NCI-H128 (cell line): ENCODE measurements around the gene VPS11.
"Not testable (repeated sequence)": the region's sequence is repeated elsewhere in the genome, so short reads cannot be mapped to it uniquely, and the experiment has no call there.

Experiments used
- DNase-seq: peaks from one replicate; lab custom pipeline; 2025; ENCODE audit not compliant: unreplicated experiment; lab: John Stamatoyannopoulos, UW

Gene VPS11

GRCh38 chr11:119067371-119068222, at the start of gene VPS11:
Gene VPS11, plus strand, starts transcription at chr11:119067818. Its CDS starts 6 bp downstream, at chr11:119067824.
- peak; percentile 88 for DNase-seq

DNA sequence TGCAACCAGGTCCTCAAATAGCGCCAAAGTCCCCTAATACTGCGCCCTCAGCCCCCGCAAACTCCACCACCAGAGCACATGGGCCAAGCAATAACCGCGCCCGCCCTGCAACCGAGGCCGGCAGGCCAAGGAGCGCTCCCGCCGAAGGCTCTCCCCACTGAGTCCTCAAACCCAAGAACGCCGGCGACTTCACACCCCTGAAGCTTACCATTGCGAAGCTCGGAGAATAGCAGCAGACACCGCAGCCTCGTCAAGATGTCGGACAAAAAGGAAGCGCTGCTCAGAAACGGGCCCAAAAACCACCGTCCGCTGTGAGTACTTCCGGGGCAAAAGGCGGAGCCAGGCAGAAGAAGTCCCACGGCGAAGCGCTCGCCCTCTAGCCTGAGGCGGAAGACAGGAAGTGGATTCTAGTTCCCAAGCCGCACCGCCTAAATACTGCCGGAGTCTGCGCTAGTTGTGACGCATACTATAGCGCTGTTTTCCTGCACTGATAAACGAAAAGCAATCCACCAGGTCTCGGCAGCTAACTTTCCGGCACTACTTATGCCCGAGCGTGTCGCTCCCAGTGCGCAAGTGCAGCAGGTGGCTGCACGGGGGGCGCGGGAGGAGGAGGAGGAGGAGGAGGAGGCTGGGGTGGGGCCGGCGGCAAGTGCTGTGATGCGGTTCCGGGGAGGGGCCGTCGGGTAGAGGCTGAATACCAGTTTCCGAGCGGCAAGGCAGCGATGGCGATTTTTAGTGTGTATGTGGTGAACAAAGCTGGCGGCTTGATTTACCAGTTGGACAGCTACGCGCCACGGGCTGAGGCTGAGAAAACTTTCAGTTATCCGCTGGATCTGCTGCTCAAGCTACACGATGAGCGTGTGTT, 49.3 kb upstream of the VPS11 start, which contains the start of the genes RPS25 and TRAPPC4:
Gene RPS25 (minus strand): TSS at position 270 of the 865 bp plus-strand sequence. CDS start 59 bp downstream, at position 211.
Gene TRAPPC4 (plus strand): TSS at position 693 of the 865 bp plus-strand sequence. CDS start 30 bp downstream, at position 723.
- peak; percentile 81 for DNase-seq

DNA sequence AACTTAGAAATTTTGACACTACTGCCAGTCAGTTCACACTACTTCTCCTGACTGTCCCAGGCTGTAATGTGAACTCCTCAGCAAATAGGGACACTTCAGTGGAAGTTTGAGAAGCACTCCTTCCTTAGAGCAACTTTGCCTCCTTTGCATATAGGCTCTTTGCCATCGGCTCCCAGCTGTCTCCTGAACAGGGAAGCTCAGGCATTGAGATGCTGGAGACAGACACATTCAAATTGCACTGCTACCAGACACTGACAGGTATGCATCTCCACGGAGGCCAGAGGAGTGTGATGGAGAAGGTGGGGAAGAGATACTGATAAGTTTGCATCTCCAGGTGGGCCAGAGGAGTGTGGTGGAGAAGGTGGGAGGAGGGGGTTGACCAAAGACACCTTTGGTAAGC, 47.6 kb upstream of the VPS11 start:
- no peak for DNase-seq

- no peak for DNase-seq
Measured at GRCh38 chr11:119021631-119022030, 46.0 kb upstream of the VPS11 start.

DNA sequence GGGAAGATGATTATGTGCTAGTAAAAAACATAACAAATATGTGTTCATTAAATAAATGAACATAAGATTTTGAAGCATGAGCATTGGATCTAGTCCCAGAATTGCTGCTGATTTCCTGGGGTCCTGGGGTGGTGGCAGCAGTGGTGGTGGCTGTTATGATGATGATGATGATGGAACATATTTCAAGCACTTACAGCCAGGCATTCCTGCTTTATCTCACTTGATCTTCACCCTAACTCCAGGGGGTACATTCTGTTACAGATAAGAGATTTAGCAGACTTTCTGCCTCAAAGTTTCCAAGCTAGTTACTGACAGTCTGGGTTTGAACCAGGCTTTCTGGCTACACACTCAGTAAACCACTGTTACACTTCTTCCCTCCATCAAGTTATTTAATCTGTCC, 43.9 kb upstream of the VPS11 start:
- no peak for DNase-seq

GRCh38 chr11:119024430-119025098, 43.1 kb upstream of the VPS11 start:
- DNase-seq = no peak

GRCh38 chr11:119025099-119025473, 42.5 kb upstream of the VPS11 start:
- DNase-seq = no peak

GRCh38 chr11:119025541-119025940, 42.1 kb upstream of the VPS11 start:
- no peak for DNase-seq

GRCh38 chr11:119025978-119026766, 41.4 kb upstream of the VPS11 start:
- DNase-seq = no peak

GRCh38 chr11:119026970-119027369, 40.6 kb upstream of the VPS11 start:
- DNase-seq = no peak

GRCh38 chr11:119027561-119028345, 39.9 kb upstream of the VPS11 start:
- no peak for DNase-seq

DNA sequence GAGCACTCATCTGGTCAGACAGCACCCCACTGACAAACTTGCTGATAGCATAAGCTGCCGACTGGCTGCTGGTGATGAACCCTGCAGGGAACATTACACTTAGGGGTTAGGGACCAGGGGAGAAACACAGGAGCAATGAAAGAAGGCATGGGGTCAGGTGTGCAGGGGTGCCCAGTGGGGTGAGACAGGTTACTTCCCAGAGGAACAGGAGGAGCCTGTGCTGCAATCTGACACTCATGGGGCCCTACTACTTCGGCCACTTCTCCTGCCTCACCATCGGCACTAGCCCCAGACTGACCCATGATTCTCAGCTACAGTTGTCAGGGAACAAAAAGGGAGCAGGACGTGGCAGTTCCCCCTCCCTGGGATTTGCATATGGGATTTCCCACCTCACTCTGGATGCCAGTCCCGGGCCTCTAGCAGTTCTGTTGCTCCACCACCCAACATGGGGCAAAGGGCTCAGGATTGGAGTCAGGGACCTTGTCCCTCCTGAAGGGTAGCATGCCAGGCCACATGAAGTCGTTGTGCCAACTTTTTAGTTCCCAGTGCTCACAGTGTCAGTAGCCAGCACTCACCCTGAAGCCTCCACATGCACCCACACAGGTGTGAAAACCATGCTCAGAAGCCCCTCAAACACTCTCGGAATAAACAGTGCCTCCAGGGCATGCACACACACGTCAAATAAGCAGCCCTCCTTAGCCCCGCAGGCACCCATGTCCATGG, 39.1 kb upstream of the VPS11 start:
- no peak for DNase-seq

DNA sequence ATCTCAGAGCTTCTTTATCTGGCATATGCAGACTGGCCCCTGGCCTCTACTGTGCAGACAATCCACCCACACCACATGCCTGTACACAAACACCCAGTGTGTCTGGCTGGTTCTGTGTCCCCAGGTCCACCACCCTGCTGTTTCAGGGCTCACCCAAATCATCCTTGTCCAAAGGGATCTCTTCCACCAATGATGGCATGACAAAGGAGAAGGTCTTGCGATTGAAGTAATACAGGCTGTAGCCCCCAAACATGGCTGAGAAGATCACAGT, 38.6 kb upstream of the VPS11 start:
- DNase-seq = no peak

- no peak for DNase-seq
Measured at GRCh38 chr11:119029340-119030028, 38.1 kb upstream of the VPS11 start.

GRCh38 chr11:119030029-119030328, 37.6 kb upstream of the VPS11 start:
- no peak for DNase-seq

DNA sequence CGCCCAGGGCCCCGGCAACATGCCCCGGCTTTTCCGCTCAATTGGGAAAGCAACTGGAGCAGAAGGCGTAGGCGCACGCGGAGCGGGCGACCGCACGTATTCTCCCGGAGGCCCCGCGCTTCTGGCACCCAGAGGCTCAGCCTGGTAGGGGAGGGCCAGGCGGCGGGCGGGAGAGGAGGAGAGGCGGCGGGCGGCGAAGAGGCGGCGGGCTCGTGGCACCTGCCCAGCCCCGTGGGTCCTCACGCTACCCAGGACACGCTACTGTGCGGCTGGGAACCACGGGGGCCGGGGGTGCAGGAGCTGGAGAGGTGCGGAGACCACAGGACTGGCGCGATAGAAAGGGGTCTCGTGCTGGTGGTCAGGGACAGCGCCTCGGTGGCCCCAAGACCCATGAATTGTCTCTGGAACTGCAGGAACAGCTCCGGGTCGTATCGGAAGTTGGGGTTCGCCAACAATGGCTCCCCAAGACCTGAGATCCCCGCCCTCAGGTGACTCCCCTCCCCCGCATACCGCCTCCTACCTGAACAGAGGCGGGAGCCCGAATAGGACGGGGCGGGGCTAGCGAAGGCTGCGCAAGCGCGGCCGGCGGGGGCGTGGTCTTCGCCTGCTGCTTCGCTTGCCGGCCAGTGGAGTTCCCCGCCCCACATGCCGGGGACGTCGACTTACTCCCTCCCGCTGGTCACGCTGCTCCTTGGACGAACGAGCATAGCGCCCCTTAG, 37.1 kb upstream of the VPS11 start, which contains the start of gene SLC37A4:
Gene SLC37A4 (minus strand): TSS at position 549 of the 719 bp plus-strand sequence.
- DNase-seq = peak; percentile 95

DNA sequence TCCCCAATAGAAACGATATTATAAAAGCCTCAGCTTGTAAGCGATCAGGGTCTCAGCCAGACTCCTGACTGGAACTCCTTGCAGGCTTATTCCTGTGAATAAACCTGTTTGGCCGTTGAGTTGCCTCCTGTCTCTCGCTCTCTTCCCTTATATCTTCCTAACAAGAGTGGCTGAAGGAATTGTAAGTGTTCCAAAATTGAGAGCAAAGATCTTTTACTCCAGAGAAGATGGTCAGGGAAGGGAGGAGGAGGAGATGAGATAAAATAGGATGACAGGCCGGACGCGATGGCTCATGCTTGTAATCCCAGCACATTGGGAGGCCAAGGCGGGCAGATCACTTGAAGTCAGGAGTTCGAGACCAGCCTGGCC, 35.7 kb upstream of the VPS11 start:
- no peak for DNase-seq

- not testable (repeated sequence) for DNase-seq
Measured at GRCh38 chr11:119033421-119033820, 34.2 kb upstream of the VPS11 start.
